ENCODE results near the gene LMF1.

GRCh38 chr16:927931-928330, 42.9 kb downstream of the LMF1 start:
- TF ChIP-seq POLR2A (IDR thresholded peaks at IDR 0.05; ENCODE audit: low read depth, low read length), result no peak
- no peak for TF ChIP-seq POLR2AphosphoS5 (IDR thresholded peaks at IDR 0.05; ENCODE audit: low read depth, low read length)
- TF ChIP-seq SPI1 (IDR thresholded peaks at IDR 0.05; ENCODE audit: low read depth, low read length), result no peak
- TF ChIP-seq TAF1 (IDR thresholded peaks at IDR 0.05; ENCODE audit: low read depth, low read length), result no peak
- TF ChIP-seq PAX5 (IDR thresholded peaks at IDR 0.05; ENCODE audit: insufficient read depth, low read length, severe bottlenecking), result no peak
- TF ChIP-seq POU2F2 (IDR thresholded peaks at IDR 0.05; ENCODE audit: low read depth, low read length), result no peak

Measured in GM12891 (cell line).